HG03460 (cell line): ENCODE data around the gene FAM131A.

Experiments
- ATAC-seq: cut with Tn5 transposase; IDR thresholded peaks from one replicate; pipeline ENCODE4 v1.9.1; 2021; ENCODE audit not compliant: unreplicated experiment

FAM131A gene, protein sequence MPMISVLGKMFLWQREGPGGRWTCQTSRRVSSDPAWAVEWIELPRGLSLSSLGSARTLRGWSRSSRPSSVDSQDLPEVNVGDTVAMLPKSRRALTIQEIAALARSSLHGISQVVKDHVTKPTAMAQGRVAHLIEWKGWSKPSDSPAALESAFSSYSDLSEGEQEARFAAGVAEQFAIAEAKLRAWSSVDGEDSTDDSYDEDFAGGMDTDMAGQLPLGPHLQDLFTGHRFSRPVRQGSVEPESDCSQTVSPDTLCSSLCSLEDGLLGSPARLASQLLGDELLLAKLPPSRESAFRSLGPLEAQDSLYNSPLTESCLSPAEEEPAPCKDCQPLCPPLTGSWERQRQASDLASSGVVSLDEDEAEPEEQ

DNA sequence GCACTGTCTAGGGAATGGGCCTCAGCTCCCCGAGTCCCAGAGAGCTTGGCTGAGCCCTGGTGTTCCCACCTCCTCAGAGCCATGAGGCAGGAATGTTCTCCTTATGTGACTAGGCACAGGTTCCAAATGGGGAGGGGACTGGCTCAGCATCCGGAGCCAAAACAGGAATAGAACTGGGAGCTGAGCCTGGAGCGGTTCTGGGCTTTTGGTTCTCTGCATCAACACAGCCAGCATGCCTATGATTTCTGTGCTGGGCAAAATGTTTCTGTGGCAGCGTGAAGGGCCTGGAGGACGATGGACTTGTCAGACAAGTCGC lies at the start of gene FAM131A:
Gene FAM131A (plus strand): TSS at position 202 of the 316 bp plus-strand sequence. CDS start 31 bp downstream, at position 233.
- no peak for ATAC-seq

DNA sequence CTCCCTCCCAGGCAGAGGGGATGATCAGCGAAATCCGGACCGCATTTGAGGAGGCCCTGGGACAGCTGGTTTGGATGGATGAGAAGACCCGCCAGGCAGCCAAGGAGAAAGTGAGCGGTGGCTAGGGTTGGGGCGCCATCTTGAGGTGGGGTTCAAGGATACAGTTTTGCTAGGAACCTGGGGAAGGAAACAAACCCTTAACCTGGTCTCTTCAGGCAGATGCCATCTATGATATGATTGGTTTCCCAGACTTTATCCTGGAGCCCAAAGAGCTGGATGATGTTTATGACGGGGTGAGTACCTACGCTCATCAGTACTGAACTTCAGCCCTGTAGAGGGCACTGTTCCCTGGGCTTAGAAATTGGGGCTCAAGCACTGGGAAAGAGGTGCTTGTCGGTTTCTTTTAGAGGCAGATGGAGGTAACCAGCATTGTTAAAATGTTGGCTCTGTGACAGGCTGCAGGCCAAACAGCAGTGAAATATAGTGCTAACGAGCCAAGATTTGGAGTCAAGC lies 47.9 kb upstream of the FAM131A start:
- no peak for ATAC-seq

DNA sequence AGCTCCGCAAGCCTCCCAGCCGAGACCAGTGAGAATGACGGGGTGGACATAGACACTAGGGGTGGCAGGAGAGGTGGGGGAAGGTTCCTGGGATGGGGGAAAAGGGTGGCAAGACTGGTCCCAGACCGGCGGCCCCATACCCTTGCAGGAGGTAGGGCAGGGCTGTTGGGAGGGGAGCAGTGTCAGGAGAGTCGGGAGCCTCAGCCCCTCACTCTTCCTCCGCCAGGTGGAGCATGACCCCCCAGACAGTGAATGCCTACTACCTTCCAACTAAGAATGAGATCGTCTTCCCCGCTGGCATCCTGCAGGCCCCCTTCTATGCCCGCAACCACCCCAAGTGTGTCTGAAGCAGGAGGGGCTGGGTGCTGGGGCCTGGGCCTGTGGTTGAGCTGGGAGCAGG lies 47.1 kb upstream of the FAM131A start:
- ATAC-seq, result no peak

DNA sequence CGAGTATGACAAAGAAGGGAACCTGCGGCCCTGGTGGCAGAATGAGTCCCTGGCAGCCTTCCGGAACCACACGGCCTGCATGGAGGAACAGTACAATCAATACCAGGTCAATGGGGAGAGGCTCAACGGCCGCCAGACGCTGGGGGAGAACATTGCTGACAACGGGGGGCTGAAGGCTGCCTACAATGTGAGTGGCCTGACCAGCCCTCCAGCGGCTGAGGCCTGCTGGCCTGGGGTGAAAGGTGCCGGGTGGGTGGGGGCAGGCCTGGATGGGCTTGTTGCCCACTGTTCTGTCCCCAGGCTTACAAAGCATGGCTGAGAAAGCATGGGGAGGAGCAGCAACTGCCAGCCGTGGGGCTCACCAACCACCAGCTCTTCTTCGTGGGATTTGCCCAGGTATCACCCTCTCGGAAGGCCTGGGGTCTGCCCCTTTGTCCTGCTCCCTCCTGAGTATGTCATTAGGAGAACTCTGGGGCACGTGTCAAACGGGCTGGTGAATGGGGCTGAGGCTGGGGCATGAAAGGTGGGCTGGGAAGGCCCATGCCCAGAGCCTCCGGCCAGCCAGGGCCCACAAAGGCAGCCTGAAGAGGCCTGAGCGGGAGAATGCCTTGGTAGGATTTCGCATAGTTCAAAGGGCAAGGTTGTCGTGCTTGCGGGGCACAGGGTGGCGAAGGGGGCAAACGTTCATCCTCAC lies 46.2 kb upstream of the FAM131A start:
- ATAC-seq, result no peak

DNA sequence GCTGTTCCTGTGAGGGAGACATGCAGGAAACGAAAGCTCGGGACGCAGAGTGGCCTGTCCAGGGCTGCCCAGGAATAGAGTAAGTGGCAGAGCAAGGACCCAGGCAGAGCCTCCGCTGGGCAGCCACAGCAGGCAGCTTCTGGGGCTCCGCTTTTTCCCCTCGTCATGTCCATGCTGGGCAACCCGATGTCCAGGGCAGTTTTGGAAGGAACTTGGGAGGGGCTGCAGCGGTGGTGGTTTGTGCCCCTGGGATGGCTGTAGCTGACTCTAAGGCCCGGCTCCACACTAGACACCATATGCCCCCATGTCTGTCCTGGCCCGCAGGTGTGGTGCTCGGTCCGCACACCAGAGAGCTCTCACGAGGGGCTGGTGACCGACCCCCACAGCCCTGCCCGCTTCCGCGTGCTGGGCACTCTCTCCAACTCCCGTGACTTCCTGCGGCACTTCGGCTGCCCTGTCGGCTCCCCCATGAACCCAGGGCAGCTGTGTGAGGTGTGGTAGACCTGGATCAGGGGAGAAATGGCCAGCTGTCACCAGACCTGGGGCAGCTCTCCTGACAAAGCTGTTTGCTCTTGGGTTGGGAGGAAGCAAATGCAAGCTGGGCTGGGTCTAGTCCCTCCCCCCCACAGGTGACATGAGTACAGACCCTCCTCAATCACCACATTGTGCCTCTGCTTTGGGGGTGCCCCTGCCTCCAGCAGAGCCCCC lies 45.5 kb upstream of the FAM131A start:
- no peak for ATAC-seq

DNA sequence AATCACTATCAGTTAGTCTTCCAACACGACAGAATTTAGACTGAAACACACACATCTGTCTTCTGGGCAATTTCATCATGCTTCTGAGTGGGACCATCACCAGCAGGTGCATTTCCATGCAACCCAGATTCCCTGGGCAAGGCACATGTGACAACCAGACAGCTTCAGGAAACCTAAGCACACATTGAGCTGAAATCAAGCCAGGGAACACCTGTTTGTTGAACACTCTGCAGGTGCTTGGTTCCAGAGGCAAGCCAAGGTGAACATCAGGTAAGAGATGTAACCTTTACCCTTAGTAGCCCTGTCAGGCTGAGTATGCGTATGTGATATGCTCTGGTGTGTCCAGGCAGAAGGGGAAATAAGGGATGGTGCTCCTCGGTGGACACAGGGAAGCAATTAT lies 41.6 kb upstream of the FAM131A start:
- ATAC-seq, result no peak

DNA sequence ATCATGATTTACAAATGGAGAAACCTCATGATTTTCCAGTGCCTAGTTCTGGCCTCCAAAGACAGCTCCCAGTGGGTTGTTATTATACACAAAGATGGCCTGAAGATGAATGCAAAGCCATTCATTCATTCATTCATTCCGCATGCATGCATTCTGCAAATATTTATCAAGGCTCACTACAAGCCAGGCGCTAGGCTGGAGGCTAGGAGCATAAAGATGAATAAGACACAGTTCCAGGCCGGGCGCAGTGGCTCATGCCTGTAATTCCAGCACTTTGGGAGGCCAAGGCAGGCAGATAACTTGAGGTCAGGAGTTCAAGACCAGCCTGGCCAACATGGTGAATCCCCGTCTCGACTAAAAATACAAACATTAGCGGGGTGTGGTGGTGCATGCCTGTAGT lies 40.8 kb upstream of the FAM131A start:
- no peak for ATAC-seq

DNA sequence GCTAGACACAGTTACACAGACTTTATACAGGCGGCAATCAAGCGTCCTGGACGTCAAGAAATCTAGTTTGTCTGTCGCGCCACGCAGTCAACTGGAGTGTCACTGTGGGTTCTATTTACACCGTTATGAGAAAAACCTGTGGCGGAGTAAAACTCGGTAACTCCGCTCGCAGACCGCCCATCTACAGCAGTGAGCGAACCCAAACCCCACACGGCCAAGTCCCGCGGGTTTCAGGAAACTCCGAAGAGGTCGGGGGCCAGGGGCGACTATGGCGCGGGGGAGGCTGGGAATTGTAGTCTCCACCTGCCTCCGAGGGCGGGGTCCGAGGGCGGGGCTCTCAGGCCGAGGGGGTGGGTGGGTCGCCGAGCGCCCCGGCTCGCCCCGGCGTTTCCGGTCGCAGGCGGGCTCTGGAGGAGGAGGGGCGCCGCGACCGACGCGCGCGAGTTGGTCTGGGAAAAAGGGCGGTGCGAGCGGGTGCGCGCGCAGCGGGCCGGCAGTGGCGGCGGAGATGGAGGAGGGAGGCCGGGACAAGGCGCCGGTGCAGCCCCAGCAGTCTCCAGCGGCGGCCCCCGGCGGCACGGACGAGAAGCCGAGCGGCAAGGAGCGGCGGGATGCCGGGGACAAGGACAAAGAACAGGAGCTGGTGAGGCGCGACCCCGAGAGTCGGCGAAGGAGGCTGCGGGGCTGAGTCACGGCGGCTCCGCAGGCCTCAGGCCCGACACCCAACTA lies 38.5 kb upstream of the FAM131A start, which contains the start of gene PSMD2:
Gene PSMD2 (plus strand): TSS at position 483 of the 729 bp plus-strand sequence. CDS start 26 bp downstream, at position 509.
- ATAC-seq, result peak; percentile 93

DNA sequence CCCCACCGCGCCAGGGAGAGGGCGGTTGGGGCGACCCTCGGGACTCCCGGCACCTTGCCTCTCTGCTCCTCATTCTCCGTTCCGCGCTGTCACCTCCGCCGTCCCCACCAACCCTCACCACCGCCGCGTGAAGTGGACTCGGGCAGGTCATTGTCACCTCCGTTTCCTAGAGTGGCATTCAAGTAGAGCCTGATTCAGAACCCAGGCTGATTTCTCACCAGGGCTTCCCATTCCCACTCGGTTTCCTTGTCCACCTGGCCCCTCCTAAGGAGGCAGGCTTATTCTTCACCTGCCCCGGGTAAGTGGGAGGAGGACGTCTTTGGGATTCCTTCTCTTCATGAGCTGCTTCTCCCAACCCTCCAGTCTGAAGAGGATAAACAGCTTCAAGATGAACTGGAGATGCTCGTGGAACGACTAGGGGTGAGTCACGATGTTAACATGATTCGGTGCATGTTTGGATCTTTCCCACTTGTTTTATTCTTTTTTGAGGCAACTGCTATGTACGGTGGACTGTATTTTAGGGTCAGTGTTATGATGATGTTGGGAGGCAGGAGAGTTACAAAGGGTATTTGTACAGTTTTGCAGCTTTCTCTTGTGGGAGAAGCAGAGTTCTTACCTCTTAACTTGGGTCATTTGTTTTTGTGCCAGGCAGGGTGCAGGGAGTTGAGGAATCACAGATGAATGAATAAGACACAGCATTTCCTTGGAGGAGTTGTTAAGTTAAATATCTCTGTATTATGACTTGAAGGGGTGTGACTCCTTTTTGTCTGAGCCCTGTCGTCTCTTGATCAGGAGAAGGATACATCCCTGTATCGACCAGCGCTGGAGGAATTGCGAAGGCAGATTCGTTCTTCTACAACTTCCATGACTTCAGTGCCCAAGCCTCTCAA lies 37.7 kb upstream of the FAM131A start:
- peak; percentile 2 for ATAC-seq

DNA sequence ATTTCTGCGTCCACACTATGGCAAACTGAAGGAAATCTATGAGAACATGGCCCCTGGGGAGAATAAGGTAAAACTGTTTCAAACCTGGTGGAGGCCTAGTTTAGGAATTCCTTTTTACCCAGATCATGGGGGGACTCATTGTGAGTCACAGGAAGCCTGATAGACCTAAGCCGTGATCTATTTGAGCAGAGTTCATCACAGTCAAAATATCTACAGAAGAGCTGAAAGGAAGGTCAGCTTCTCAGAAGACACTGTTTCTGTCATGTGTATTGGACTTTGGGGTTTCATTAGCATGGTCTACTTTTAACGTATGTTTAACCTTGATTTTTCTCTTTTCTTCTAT lies 37.1 kb upstream of the FAM131A start:
- no peak for ATAC-seq

DNA sequence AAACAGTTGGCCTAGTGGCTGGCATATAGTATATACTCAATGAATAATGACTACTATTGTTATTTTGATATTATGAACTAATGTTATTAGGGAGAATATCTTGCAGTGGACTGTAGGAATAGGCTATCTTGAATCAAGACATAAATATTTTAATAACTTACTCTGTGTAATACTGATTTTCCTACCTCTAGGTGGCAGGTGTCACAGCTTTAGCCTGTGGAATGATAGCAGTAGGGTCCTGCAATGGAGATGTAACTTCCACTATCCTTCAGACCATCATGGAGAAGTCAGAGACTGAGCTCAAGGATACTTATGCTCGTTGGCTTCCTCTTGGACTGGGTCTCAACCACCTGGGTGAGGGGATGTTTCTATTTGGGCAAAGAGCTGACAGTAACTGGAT lies 31.8 kb upstream of the FAM131A start:
- ATAC-seq, result no peak

DNA sequence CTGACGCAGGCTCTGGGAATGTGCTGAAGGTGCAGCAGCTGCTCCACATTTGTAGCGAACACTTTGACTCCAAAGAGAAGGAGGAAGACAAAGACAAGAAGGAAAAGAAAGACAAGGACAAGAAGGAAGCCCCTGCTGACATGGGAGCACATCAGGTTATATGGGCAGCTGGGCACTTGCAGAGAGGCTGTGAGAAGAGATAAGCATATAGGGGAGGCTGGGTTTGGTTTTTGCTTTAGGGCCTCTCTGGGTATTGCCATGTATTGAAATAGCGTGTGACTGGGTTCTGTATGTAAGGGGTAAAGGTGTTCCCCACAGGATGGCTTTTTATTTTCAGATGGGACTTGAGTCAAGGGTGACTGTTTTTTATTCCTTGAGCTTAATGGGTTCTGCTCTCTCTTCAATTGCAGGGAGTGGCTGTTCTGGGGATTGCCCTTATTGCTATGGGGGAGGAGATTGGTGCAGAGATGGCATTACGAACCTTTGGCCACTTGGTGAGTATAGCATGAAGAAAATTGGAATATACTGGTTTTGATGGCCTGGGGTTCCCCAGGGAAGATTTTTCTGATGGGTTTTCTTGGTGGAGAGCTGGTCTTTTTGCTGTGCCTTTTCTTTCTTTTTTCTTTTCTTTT lies 30.9 kb upstream of the FAM131A start:
- ATAC-seq, result no peak

DNA sequence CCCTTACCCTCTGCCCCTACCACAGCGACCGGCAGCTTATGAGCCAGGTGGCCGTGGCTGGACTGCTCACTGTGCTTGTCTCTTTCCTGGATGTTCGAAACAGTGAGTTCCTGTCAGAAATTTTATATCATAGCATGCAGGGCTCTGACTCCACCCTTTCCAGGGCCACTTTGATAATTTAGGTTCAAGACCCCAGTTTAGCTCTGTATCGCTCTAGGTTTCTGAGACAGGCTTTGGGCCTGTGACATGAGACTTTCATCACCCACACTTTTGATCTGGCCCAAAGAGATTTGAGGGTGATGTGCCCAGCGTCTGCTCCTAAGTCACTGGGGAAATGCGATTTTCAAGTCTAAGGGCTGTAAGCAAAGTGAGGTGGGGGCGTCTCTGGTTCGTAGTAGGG lies 29.5 kb upstream of the FAM131A start:
- ATAC-seq, result no peak

DNA sequence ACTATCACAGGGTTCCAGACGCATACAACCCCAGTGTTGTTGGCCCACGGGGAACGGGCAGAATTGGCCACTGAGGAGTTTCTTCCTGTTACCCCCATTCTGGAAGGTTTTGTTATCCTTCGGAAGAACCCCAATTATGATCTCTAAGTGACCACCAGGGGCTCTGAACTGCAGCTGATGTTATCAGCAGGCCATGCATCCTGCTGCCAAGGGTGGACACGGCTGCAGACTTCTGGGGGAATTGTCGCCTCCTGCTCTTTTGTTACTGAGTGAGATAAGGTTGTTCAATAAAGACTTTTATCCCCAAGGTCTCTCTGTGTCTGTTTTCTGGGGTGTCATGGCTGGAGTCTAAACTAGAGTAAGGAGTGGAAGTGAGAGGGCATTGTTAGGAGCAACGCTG lies 28.7 kb upstream of the FAM131A start:
- no peak for ATAC-seq

DNA sequence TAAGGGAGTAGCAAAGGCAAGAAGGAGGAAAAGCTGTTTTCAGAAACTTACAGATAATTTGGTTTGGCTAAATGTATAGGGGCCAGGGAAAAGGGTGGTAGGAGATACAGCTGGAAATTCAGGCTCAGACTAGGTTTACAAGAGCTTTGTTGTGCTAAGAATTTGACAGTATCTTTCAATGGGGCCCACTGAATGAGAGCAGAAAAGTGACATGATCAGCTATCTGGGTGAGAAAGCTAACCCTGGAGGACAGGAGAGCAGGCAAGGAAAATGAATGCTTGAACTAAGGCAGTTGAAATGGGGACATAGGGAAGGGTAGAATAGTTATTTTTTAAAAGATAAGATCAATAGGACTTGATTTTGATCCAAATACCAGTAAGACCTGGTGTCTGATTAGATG lies 25.8 kb upstream of the FAM131A start:
- no peak for ATAC-seq

DNA sequence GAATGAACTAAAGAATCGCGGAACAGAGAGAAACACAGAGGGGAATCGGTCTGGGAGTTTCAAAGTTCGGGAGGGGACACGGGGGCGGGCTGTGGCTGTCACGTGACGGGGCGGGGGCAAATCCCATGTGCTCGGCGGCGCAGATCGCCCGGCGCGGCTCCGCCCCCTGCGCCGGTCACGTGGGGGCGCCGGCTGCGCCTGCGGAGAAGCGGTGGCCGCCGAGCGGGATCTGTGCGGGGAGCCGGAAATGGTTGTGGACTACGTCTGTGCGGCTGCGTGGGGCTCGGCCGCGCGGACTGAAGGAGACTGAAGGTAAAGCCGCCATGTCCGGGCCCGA lies 23.1 kb upstream of the FAM131A start, which contains the start of gene EIF4G1:
Gene EIF4G1 (plus strand): TSS at position 244 of the 337 bp plus-strand sequence. CDS start 1,191 bp downstream, outside the sequence.
- peak; percentile 86 for ATAC-seq

DNA sequence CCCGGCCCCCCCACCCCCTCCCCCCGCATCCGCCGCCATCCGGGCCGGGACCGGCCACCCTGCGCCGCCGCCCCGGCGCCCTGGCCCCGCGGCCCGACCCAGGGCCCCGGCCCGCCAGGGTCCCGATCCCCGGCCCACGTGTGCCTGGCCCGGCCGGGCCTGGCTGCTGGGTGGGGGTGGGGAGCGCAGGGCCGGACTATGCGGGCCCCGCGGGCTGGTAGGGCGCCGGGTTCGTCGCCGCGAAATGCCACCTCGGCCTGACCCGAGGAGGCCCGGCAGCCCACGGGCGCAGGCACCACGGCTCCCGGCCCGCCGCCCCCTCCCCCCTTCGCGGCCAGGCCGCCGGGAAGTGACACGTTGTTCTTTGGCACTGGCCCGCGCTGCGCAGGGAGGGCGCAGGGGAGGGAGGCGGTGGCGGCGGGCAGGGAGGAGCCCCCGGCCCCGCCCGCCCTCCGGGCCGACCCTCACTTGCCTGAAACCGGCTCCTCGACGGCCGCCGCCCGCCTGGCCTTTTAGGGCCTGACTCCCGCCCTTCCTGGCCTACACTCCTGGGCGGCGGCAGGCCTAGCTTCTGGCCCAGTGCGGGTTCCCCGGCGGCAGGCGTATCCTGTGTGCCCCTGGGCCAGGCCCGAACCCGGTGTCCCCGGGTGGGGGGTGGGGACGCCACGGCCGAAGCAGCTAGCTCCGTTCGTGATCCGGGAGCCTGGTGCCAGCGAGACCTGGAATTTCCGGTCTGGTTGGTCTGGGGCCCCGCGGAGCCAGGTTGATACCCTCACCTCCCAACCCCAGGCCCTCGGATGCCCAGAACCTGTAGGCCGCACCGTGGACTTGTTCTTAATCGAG lies 22.5 kb upstream of the FAM131A start:
- peak; percentile 33 for ATAC-seq

DNA sequence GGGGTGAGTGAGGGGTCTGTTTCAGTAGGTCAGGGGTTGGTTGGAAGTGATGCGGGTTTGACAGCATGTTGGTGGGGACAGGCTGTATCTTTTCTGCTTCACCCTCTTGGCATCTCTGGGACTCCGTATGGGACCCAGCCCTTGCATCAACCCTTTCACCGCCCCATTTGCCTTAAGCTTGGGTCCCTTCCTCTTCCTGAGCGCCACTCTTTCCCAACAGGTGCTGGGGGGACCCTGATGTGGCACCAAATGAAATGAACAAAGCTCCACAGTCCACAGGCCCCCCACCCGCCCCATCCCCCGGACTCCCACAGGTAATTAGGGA lies 21.9 kb upstream of the FAM131A start:
- ATAC-seq, result peak; percentile 9
